ENCODE results near the gene NRXN3. TPM values are rescaled to one million over a fixed set of nuclear protein-coding genes. Genes with fewer than 3 reads are reported as not detected.

Gene NRXN3
- total RNA-seq, 1 experiment from 2014 or later = 0.59 TPM

DNA sequence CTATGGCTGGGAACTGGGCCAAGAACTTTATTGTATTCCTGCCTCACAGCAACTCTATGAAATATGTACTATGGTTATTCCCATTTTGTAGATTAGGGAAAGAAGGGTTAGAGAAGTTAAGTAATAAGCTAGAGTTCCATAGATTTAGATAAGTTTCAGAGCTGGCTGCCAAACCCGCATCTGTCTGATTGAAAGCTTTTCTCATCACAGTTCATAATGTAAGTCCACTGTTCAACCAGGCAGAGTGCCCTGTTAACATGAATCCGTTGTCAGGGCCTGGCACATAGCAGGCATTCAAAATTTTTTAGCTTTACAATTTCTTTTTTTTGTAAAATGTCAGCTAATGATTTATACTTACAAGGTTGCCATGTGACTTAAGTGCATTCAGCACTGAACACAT lies 467.3 kb downstream of the NRXN3 start:
- no peak for DNase-seq (ENCODE audit: low spot score)

- no peak for DNase-seq (ENCODE audit: low spot score)
Measured at GRCh38 chr14:78637908-78638475, 467.8 kb downstream of the NRXN3 start.

DNA sequence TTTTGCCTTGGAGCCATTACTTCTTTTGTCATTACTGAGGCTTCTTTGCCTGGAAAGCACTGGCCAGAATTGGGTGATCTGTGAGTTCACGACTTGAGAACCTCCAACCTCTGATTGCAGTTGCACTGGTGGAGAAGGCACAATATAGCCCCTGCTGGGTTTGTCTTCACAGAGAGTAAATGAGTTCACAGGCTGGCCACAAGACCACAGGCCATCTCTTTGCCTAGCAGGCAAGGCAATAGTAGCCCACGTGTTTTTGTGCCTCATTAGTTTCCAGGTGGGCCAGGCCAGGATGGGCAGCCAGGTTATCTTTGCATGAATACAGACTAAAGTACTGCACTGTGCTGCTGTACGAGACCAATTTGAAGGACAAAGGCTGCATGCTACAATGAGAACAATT lies 468.8 kb downstream of the NRXN3 start:
- no peak for DNase-seq (ENCODE audit: low spot score)

- no peak for DNase-seq (ENCODE audit: low spot score)
Measured at GRCh38 chr14:78644824-78645559, 474.8 kb downstream of the NRXN3 start.

- no peak for DNase-seq (ENCODE audit: low spot score)
Measured at GRCh38 chr14:78652727-78653126, 482.6 kb downstream of the NRXN3 start.

GRCh38 chr14:78653173-78653572 lies 483.0 kb downstream of the NRXN3 start:
- no peak for DNase-seq (ENCODE audit: low spot score)

DNA sequence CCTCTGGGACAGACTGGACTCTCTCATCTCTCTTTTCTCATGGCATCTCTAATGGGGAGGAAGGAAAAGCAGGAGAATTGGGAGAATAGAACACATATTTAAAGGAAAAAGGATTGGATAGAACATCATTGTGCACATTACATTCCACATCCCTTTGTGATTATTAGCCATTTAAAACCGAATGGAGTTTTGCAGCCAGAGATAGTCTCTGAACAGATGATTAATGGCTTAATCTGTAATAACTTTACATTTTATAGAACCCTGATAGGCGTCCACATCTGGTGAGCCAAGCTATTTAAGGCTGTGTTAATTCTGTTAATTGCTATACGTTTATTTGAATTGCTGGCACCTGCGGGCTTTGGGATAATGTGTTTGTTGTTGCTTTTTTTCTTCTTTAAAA lies 487.3 kb downstream of the NRXN3 start:
- DNase-seq (ENCODE audit: low spot score) = no peak

DNA sequence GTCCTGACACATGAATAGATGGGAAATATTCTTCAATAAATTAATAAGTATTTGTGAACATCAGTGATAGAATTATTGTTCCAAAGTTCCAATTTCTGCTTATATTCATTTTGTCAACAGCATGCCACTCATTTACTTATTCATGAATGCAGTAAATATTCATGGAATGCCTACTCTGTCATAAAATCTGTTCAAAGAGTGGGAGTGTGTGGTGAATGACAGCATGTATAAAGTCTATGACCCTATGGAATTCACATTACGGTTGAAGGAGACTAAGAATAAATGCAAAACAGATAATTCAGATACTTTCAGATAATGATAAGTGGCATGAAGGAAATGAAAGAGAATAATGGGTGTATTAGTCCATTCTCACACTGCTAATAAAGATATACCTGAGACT lies 494.7 kb downstream of the NRXN3 start:
- no peak for DNase-seq (ENCODE audit: low spot score)

- DNase-seq (ENCODE audit: low spot score) = no peak
Measured at GRCh38 chr14:78666336-78667056, 496.3 kb downstream of the NRXN3 start.

GRCh38 chr14:78667141-78667540 lies 497.0 kb downstream of the NRXN3 start:
- no peak for DNase-seq (ENCODE audit: low spot score)

- DNase-seq (ENCODE audit: low spot score) = no peak
Measured at GRCh38 chr14:78673845-78674244, 503.7 kb downstream of the NRXN3 start.

DNA sequence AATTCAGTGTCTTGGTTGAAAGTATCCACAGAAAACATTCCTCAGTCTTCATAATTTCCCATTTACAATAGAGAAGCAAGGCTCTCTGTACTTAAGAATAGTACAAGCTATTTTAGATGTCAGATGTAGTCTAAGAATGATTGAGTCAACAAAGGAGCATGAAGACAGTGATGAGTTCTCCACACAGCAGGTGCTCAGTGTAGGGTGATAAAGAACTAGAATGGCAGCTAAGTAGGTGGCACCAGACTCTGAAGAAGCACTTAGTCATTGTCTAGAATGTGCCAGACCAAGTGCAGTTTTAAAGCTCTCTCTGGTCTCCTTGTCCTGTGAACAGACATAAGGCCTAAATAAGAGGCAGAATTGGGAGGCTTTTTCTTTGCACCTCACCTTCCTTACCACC lies 504.6 kb downstream of the NRXN3 start:
- no peak for DNase-seq (ENCODE audit: low spot score)

DNA sequence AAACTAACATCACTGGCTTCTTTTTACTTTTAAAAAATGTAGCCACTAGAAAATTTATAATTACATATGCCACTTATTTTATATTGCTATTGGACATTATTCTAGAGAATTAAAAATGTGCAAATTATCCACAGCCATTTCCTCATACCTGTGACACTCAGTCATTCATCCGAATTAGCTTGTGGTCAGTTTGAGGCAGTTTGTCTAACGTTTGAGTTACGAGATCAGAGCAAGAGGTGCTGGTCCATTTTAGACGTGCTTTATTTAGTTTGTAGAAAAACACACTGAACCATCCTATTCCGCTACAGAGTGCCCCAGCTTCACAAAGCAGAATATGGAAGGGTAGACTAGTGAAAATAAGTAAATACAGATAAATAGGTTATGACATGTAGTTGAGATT lies 513.0 kb downstream of the NRXN3 start:
- no peak for DNase-seq (ENCODE audit: low spot score)

GRCh38 chr14:78683981-78684380 lies 513.8 kb downstream of the NRXN3 start:
- no peak for DNase-seq (ENCODE audit: low spot score)

DNA sequence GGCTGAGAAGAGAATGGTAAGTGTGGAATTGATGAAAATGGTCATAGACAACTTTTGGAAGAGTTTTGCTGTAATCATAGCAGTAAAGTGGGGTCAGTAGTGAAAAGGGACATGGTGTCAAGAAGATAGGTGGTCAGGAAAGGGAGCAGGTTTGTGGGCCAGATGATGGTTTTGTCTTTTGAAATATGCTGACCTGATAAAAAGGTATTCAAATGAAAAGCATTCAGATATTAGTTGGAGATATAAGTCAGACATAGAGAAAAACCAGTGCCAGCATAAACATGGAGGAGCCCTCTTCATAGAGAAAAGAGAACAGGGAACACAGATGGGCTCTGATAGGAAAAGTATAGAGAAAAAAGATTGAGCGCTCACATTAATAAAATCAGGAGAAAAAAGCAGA lies 518.3 kb downstream of the NRXN3 start:
- no peak for DNase-seq (ENCODE audit: low spot score)

DNA sequence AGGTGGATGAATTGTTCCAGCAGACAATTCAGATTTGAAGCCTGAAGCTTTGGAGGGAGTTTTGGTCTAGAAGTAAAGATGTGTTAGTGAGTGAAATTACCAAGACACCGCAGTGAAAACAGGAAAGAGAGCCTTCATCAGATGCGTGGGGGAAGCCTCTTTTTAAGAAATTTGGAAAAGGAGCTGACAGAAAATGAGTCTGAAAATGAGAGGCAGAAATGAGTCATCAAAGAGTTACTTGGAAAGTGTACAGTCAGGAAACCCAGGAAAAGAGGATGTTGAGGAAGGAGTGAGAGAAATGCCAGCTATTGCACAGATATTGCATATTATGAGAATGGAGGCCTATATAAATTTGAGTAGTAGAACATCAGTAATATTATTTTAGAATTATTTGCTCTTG lies 520.7 kb downstream of the NRXN3 start:
- no peak for DNase-seq (ENCODE audit: low spot score)

DNA sequence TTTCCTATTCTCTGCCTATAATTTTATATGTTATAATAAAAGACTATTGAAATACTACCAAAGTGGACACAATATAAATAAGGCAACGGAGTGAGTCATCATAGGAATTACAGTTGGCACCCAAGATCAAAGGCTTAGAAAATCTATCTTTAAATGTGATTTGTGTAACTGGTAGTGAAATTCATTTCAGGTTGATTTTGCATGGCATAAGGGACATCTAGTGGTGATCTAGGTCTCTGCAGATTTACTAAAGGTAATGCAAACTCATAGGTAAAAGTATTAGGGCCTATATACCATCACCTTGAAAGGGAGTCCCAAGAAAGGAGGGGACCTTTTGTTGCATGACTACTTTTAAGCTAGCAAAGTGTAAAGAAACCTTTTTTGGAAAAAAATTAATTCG lies 527.2 kb downstream of the NRXN3 start:
- peak; percentile 3 for DNase-seq (ENCODE audit: low spot score)

- DNase-seq (ENCODE audit: low spot score) = no peak
Measured at GRCh38 chr14:78698991-78699390, 528.8 kb downstream of the NRXN3 start.

DNA sequence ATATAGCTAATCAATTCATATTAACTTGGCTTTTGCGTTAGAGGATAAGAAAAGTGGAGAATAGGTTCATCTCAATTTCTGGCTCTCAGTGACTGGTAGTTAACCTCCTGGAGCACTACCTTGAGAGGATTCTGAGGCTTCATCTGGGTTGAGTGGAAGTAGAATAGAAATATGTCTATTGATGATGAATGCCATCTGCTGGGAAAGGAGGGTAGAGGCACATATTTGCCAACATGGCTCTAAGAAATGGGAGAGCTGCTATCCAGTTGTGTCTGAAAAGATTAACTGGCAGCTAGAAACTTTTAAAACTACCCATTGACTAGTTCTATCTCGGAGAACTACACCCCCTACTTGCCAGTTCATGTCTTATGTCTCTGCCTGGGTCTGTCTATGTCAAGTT lies 530.1 kb downstream of the NRXN3 start:
- no peak for DNase-seq (ENCODE audit: low spot score)

DNA sequence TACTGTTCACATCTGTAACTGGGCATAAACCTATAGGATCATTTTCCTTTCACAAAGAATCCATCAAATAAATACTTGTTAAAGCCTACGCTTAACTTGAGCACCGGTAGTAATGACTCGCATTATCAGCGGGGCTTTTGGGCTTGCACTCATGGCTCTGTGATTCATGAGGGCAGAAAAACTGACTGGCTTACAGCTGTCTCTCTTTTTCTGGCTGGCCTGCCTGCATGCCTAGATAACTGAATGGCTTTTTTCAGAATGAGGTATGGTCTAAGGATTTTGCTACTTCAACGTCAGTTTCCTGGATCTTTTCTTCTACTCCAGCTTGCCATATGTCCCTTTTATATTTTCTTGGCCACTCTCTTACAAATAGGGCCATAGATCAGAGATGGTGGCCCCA lies 531.1 kb downstream of the NRXN3 start:
- no peak for DNase-seq (ENCODE audit: low spot score)

- DNase-seq (ENCODE audit: low spot score) = no peak
Measured at GRCh38 chr14:78704965-78705364, 534.8 kb downstream of the NRXN3 start.

DNA sequence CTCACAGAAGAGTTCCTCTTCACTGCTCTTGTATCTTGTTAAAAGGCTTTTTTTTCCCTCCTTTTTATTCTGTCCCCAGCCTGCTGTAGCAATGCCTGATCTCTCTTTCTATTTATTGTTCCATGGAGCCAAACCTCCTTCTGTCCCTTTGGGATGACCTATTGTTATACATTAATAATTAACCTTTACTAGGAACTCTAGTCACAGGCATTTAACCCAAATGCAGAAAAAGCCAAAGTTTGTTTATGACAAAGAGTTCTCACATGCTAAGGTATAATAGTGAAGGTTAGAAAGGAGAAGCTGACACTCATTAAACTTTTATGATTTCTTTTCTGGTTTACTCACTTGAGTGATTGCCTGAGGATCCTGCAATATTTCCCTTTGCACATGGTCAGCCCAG lies 535.8 kb downstream of the NRXN3 start:
- DNase-seq (ENCODE audit: low spot score) = no peak

All from A172 (cell line).